NT2/D1 (cell line): Measurements from ENCODE around the gene TTC21A.
"Not testable (repeated sequence)": the region's sequence is repeated elsewhere in the genome, so short reads cannot be mapped to it uniquely, and the experiment has no call there.

ENCODE experiments used
- DNase-seq: peaks from one replicate; pipeline ENCODE4 v3.0.0-alpha.2; 2011; ENCODE audit warnings: low read depth, low spot score
- H3K27me3 ChIP-seq: 2 replicates; pipeline ENCODE4 v1.6.0; 2011; ENCODE audit warnings: mild to moderate bottlenecking; ENCODE audit not compliant: insufficient read length, insufficient read depth
- H3K36me3 ChIP-seq: 2 replicates; pipeline ENCODE4 v1.6.1; 2011; ENCODE audit warnings: mild to moderate bottlenecking, low read length, mixed read lengths; ENCODE audit not compliant: insufficient read depth, insufficient read length
- H3K4me1 ChIP-seq: 2 replicates; pipeline ENCODE4 v1.5.1; 2011; ENCODE audit not compliant: insufficient read depth, insufficient read length
- H3K4me3 ChIP-seq: 2 replicates; pipeline ENCODE4 v1.5.1; 2011; ENCODE audit warnings: low read depth; ENCODE audit not compliant: insufficient read length
- H3K9ac ChIP-seq: 2 replicates; pipeline ENCODE4 v1.6.0; 2011; ENCODE audit warnings: low read depth; ENCODE audit not compliant: insufficient read length
- H3K9me3 ChIP-seq: 2 replicates; pipeline ENCODE4 v1.5.1; 2011; ENCODE audit warnings: mild to moderate bottlenecking, low read length; ENCODE audit not compliant: insufficient read depth
- SUZ12 ChIP-seq: IDR thresholded peaks from 2 replicates; pipeline ENCODE4 v1.6.1; 2011; ENCODE audit not compliant: insufficient read length, insufficient read depth; ENCODE audit errors: extremely low read depth
- YY1 ChIP-seq: IDR thresholded peaks from 2 replicates; pipeline ENCODE4 v1.6.1; 2011; ENCODE audit not compliant: insufficient read length, insufficient read depth
- ZNF274 ChIP-seq: IDR thresholded peaks from 2 replicates; pipeline ENCODE4 v1.6.1; 2011; ENCODE audit warnings: mild to moderate bottlenecking, low read depth, low read length

TTC21A gene

DNA sequence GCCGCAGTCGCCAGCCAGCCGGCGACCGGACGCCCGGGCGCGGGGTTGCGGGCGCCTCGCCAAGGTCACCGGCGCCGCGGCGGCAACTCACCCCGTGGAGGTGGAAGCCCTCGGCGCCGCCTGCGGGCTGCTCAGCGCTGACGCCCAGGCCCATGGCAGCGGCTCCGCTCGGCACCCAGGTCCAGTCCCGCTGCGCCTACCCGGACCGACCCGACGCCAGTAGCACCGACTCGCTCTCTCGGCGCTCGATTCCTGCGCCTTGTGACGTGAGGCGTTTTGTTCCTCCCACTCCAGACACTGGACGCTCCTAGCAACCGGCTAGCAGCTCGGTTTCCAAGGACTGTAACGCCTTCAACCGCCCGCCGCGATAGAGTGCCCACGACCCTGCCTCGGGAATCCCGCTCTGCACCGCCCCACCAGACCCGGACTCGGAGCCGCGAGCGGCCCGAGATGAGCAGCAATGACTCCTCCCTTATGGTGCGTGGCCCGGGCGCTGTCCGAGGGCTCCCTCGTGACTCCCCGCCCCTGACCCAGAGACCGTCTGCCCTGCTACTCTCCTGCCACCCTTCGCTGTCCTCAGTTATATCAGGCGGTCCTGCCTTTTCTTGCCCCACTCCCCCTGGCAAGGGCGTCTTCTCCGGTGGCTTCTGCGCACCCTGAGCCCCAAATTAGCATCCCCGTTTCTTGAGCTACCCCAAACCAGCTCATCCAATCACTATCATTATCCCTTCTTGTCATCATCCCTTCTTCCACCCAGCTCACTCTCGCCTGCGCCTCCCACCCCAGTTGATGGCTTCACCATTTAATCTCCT, at the start of gene TTC21A, which contains the start of gene GORASP1:
TTC21A (plus strand) TSS at position 293 of the 812 bp plus-strand sequence; CDS start at position 451, 158 bp downstream.
GORASP1 (minus strand) TSS at position 240 of the 812 bp plus-strand sequence; CDS start at position 154, 86 bp downstream.
- peak; percentile 63 for DNase-seq
- Histone ChIP-seq H3K4me3 (peak within 1 kb of the TSS; percentile 82), H3K27me3 (peaks cover 22% of the 10 kb centered on the region), H3K36me3 (peaks cover 10% of the 10 kb centered on the region), H3K9ac (peak within 1 kb of the TSS; percentile 91), H3K9me3 (no peaks in the 10 kb centered on the region), H3K4me1 (peaks cover 3% of the 10 kb centered on the region)
- TF ChIP-seq ZNF274 (no peak), YY1 (no peak), SUZ12 (no peak)

GRCh38 chr3:39061228-39061627, 46.3 kb upstream of the TTC21A start:
- not testable (repeated sequence) for H3K4me1 ChIP-seq, H3K27me3 ChIP-seq, H3K9me3 ChIP-seq

DNA sequence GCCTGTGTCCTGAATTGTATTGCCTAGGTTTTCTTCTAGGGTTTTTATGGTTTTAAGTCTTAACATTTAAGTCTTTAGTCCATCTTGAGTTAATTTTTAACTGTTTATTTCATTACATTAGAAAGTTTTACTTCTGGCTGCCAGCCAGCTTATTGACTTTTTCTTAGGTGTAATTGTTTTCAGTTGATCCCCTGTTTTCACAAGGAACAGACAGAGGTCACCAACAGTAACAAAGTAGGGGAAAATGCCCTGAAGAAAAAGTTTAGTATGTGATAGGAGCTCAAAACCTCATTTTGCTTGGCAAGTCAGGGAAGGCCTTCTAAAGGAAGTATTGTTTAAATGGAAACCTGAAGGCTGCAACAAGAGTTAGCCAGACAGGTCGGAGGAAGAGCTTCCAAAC, 45.3 kb upstream of the TTC21A start:
- H3K36me3 ChIP-seq, result peaks cover 16% of the 10 kb centered on the region
- no peaks in the 10 kb centered on the region for H3K9me3 ChIP-seq
- H3K27me3 ChIP-seq, result no peaks in the 10 kb centered on the region
- DNase-seq, result no peak
- no peak overlapping the region for H3K9ac ChIP-seq
- no peak overlapping the region for H3K4me3 ChIP-seq
- TF ChIP-seq YY1 (no peak), ZNF274 (no peak), SUZ12 (no peak)
- H3K4me1 ChIP-seq, result no peaks in the 10 kb centered on the region

More at GRCh38 chr3:39061228-39061627, 46.3 kb upstream of the TTC21A start:
- not testable (repeated sequence) for H3K36me3 ChIP-seq, DNase-seq, H3K4me3 ChIP-seq, H3K9ac ChIP-seq

- no peak overlapping the region for H3K9ac ChIP-seq
- no peak overlapping the region for H3K4me3 ChIP-seq
- H3K27me3 ChIP-seq, result no peaks in the 10 kb centered on the region
- no peaks in the 10 kb centered on the region for H3K9me3 ChIP-seq
- no peak for DNase-seq
- no peak for TF ChIP-seq YY1
- no peak for TF ChIP-seq ZNF274
- TF ChIP-seq SUZ12, result no peak
- H3K4me1 ChIP-seq, result no peaks in the 10 kb centered on the region
- peaks cover 23% of the 10 kb centered on the region for H3K36me3 ChIP-seq
These were observed 44.3 kb upstream of the TTC21A start for GRCh38 chr3:39063143-39063542.

- Histone ChIP-seq H3K4me3 (no peak overlapping the region), H3K36me3 (peaks cover 32% of the 10 kb centered on the region), H3K9me3 (no peaks in the 10 kb centered on the region), H3K9ac (no peak overlapping the region), H3K4me1 (no peaks in the 10 kb centered on the region), H3K27me3 (no peaks in the 10 kb centered on the region)
- no peak for DNase-seq
- TF ChIP-seq YY1 (no peak), SUZ12 (no peak), ZNF274 (no peak)
These were observed 42.8 kb upstream of the TTC21A start for GRCh38 chr3:39064646-39065045.

- Histone ChIP-seq H3K36me3 (peaks cover 37% of the 10 kb centered on the region), H3K4me1 (no peaks in the 10 kb centered on the region), H3K27me3 (no peaks in the 10 kb centered on the region), H3K9me3 (no peaks in the 10 kb centered on the region), H3K4me3 (no peak overlapping the region), H3K9ac (no peak overlapping the region)
- no peak for TF ChIP-seq ZNF274
- TF ChIP-seq SUZ12, result no peak
- no peak for TF ChIP-seq YY1
- DNase-seq, result peak; percentile 35
These were observed 42.3 kb upstream of the TTC21A start for GRCh38 chr3:39065197-39065596.

- H3K9me3 ChIP-seq, result no peaks in the 10 kb centered on the region
- no peaks in the 10 kb centered on the region for H3K4me1 ChIP-seq
- no peak overlapping the region for H3K4me3 ChIP-seq
- DNase-seq, result no peak
- H3K9ac ChIP-seq, result no peak overlapping the region
- TF ChIP-seq ZNF274, result no peak
- no peak for TF ChIP-seq YY1
- TF ChIP-seq SUZ12, result no peak
- no peaks in the 10 kb centered on the region for H3K27me3 ChIP-seq
- H3K36me3 ChIP-seq, result peaks cover 45% of the 10 kb centered on the region
These were observed 40.2 kb upstream of the TTC21A start for GRCh38 chr3:39067286-39067685.
